ENCODE results near the gene FLRT2.

Gene FLRT2

DNA sequence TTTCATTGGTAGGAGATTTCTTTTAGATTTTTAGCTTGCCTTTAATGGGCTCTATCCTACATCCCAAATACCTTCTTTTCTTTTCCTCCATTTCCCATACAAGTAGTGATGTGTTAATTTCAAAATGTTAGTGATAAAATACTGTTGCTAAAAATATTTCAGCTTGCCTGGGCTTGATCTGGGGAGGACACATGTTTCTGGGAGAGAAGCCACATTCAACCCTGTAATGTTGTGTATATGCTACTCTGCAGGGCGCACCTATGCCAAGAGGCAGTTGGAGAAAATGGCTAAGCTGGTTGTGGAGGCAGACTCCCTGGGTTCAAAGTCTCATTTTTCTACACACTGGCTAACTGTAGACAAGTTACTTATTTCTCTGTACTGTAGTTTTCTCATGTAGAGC is 26.3 kb downstream of the FLRT2 start:
- DNase-seq = no peak

DNA sequence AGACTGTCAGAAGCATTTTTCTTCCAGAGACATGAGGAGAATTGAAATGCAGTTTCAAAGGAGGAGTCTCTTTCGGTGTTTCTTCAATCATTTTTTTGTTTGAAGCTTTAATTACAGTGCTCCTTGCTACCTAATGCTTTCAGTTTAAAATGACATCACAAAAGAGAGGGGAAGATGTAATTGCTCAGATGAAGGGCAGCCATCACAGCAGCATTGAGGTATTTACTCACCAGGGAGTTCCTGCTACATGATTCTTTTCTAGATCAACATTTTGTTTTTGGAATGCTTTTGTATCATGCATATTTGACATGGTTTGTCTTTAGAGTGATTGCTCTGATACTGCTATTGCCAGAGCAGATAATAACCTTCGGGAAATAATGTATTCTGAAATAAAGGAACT is 28.6 kb downstream of the FLRT2 start:
- no peak for DNase-seq

DNA sequence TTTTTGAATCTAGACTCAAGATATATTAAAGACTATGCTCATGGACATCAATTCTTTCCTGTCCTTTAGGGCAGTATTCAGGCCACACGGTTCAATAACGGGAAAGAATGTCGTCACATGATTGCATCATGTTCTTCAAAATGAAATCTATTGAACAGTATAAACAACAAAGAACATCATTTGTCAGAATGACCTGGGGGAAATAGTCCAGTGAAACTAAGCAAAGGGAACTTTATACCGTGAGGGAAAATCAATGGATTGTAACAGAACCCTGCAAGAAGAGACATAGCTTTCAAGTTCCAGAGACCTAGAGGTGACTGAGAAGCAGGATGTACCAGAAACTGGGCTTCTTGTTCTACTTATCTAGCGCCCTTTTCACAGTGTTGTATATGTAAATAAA is 32.7 kb downstream of the FLRT2 start:
- no peak for DNase-seq

DNA sequence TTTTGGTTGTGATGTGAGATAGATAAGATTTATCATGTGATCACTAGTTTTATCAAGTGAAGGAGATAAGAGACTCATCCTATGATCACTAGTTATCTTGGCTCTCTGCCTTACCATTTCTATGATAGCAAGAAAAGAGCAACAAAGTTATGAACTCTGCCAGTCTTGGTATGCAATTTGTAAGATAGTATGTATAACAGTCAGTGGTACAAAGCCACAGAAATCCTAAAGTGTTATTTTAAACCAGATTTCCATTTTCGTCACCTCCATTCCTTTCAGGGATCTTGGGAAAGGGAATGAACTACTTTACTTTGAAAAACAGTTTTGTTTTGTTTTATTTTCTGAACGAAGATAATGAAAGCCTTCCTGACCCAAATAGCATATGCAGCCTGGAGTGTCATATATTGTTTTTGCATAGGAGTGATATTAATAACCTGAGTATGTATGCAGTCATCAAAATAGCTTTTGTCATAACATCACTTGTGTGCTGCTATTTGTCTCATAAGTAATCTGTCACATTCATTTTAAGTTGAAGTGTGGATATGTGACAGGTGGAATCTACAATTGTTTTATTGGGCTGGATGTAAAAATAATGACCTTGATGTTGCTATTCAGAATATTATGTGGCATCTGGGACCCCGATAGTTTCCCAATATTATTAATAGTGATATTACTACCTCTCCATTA is 35.0 kb downstream of the FLRT2 start:
- no peak for DNase-seq

GRCh38 chr14:85565862-85566296 is 35.9 kb downstream of the FLRT2 start:
- DNase-seq = no peak

- no peak for DNase-seq
Measured at GRCh38 chr14:85566603-85567002, 36.7 kb downstream of the FLRT2 start.

GRCh38 chr14:85572011-85572410 is 42.1 kb downstream of the FLRT2 start:
- no peak for DNase-seq

DNA sequence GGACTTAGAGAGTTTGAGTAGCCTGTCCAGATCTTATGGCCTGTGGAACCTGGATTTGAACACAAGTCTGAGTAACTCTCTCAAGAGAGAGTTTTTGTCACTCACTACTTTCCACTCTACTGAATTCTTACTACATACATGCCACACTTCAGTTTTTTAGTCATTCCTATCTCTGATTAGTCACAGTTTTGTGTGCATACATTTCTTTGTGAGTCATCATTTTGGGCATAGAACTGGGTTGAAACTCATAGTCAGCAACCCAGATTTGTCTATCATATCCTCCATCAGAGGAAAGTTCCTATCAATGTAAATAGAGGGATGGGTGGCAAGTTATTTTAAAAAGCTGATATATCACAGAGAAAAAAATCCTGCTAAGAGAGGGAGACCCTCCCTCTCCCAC is 42.9 kb downstream of the FLRT2 start:
- no peak for DNase-seq

DNA sequence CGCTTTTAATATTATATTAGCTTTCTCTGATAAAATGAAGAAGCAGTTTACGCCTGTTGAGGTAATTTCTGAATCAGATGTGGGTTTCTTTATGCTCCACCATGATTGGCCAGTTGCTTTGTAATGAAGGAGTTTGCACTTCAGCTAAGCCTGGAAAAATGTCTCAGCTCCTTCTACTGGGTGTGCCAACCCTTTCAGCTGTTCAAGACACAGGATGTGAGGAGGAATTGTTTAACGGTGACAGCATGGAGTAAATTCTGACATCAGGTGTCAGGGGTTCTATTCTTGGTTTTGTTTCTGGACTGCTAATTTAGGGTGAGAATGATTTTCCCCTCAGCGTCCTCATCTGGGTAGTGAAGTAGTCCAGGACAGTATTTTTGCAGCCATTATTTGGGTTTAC is 43.5 kb downstream of the FLRT2 start:
- no peak for DNase-seq

GRCh38 chr14:85574853-85575616 is 45.1 kb downstream of the FLRT2 start:
- no peak for DNase-seq

DNA sequence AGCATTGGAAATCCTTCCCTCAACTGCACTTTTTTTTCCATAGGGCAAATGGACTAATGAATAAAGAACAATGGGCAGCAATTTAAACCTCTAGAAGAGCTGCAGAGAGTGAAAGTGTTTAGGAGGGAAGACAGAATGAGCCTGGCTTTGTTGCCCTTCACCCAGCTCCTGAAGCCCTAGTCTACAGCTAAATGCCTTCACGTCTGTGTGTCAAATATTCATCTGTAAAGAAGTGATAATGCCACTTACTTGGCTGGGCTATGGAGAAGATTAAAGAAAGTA is 45.6 kb downstream of the FLRT2 start:
- DNase-seq = no peak

- peak in 1 of 58 donors; percentile 21 for DNase-seq
Measured at GRCh38 chr14:85576218-85576617, 46.3 kb downstream of the FLRT2 start.

DNA sequence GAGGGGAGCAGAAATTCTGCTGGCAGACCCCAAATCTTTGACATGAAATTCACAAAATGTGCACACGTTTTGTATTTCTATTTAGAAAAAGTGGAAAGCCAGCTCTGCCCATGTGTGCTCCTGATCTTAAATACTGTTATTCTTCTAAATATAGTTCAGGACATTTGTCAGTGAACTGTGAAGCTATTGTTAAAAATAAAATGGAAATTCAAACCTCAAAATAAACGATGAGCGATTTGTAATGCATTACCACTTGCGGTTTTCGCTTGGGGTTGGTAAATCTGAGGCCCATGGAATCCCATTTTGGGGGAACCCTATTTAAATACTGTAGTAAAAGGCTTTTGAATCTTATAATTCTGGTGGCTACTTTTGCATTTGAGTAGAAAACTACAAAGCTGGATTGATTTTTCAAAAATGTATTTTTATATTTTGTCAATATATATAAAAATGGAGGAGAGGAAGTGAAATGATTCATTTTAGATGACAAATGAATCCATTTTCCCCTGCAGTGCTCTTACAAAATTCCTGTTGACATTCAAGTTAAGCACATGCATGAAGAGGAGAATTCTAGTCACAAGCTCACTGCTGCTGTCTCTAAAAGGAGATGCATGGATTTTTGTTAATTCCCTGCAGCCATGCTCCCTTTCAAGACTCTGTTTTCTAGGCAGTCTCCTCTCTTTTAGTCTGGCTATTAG is 47.1 kb downstream of the FLRT2 start:
- peak in 1 of 58 donors; percentile 27 for DNase-seq

- no peak for DNase-seq
Measured at GRCh38 chr14:85577543-85578114, 47.7 kb downstream of the FLRT2 start.

DNA sequence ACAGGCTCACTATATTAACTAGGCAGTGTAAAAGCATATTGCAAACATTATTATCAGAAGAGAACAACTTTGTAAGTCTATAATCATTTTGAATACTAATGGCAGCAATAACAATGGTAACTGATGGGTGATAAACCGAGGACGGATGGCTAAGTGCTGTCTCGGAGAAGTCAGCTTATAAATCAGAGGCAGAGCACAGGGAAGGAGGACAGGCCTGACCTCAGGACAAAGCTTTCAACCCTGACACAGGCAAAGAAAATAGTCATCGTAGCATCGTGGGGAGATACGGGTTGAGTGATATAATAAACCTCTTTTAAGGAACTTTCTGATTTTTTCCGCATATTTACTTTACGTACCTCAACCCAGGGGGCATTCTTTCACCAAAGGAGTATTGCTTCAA is 48.4 kb downstream of the FLRT2 start:
- no peak for DNase-seq

DNA sequence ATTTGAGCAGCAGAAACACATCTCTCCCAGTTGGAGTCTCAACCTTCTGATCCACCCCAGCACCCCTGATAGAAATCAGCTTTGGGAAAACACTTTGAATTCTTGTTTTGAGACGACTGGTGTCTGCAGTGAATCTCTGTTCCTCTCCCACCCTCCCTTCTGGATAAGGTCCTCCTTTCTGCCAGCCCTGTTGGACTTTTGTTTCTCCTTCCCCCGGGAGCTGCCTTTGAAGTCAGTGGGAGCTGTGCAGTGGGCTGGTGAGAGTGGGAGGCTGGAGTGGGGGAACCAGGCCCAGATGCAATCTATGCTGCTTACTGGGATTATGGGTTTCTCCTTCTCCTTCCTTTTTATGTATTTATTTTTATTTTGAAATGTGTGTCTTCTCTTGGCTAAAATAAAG is 49.0 kb downstream of the FLRT2 start:
- no peak for DNase-seq

GRCh38 chr14:85579942-85580341 is 50.0 kb downstream of the FLRT2 start:
- DNase-seq = peak in 5 of 58 donors; percentile 4 to 56 (median 24)

- peak in 1 of 58 donors; percentile 14 for DNase-seq
Measured at GRCh38 chr14:85580536-85581140, 50.7 kb downstream of the FLRT2 start.

GRCh38 chr14:85581691-85582090 is 51.7 kb downstream of the FLRT2 start:
- DNase-seq = no peak

- peak in 2 of 58 donors; percentile 32 to 44 for DNase-seq
Measured at GRCh38 chr14:85583380-85583779, 53.4 kb downstream of the FLRT2 start.

DNA sequence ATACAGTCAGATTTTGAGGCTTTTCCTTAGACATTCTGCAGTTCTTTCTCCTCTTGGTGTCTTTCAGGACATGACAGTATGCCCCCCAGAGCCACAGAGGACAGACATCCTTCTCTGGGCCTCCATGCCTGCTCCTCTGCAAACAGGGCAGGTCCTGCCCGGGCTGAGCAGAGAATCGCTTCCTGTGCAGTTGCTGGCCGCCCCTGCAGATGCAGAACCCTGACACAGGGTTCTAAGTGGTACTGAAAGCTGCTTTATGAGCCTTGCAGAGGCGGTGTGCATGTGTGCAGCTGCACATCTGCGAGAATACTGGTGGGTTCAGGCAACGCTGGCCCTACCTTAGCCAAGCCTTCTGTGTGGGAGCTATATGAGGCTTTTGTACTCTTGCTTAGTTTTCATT is 54.5 kb downstream of the FLRT2 start:
- peak in 2 of 58 donors; percentile 19 to 20 for DNase-seq

Measured in anterior cingulate cortex (tissue), 58 donors.